HCT116 (cell line): Measurements from ENCODE around the gene PPIL6. TPM values are rescaled to one million over a fixed set of nuclear protein-coding genes. Genes with fewer than 3 reads are reported as not detected.

Experiments used
- ATAC-seq: fragments of 200-7000 bp; cut with Tn5 transposase; 2 replicates; pipeline ENCODE4 v1.9.1; 2020; ENCODE audit warnings: mild to moderate bottlenecking, moderate library complexity
- BruUV-seq: library from RNA; stranded (reverse); fragments of 400-500 nt; replicated peaks from 2 replicates; lab custom pipeline; 2021; lab: Mats Ljungman, UMichigan
- CTCF ChIA-PET: fragments of 300-600 bp; sonication (Branson Sonifier 250); formaldehyde crosslinking; loops from one replicate; lab custom pipeline; 2021; ENCODE audit warnings: antibody characterized with exemption; lab: Charles Lee
- POLR2A ChIA-PET: fragments of 300-600, 350-600 bp; sonication (Branson Sonifier 250); formaldehyde crosslinking; loops from one replicate; lab custom pipeline; 2021; ENCODE audit warnings: antibody characterized with exemption; lab: Charles Lee
- RAD21 ChIA-PET, 2 experiments: fragments of 300-600 bp; sonication (Branson Sonifier 250); formaldehyde crosslinking; loops; one replicate each; lab custom pipeline; 2023; ENCODE audit warnings: low total read pairs in 2 of 2; ENCODE audit not compliant: uncharacterized antibody in 2 of 2, unreplicated experiment in 2 of 2, low non-redundant PET in 1 of 2; lab: Charles Lee
- DNase-seq: peaks from one replicate; pipeline ENCODE4 v3.0.0-alpha.2; 2010; ENCODE audit warnings: low read depth, low spot score
- H2AFZ ChIP-seq: fragments of 200-600 bp; shearing (Covaris generic), sonication (generic); 2 replicates; pipeline ENCODE4 v1.6.1; 2017; ENCODE audit warnings: low read depth, mixed run types, mixed read lengths, antibody characterized with exemption, low read length; ENCODE audit not compliant: poor library complexity, severe bottlenecking
- H3K27ac ChIP-seq: 2 replicates; pipeline ENCODE4 v1.5.1; 2012; ENCODE audit warnings: low read depth, low read length
- H3K27me3 ChIP-seq: fragments of 200-600 bp; sonication (generic); 2 replicates; pipeline ENCODE4 v1.6.1; 2016; ENCODE audit warnings: mixed run types, low read length, mixed read lengths; ENCODE audit not compliant: insufficient read depth
- H3K36me3 ChIP-seq, 2 experiments: fragments of 200-500 bp in 1 of 2; fragments of 200-600 bp in 1 of 2; sonication (Bioruptor generic) in 1 of 2; sonication (generic) in 1 of 2; 2 replicates each; pipeline versions ENCODE4 v1.5.1 to v1.6.1; 2014 to 2016; ENCODE audit warnings: low read length in 2 of 2, inconsistent platforms in 1 of 2, mixed read lengths in 1 of 2, mixed run types in 1 of 2; ENCODE audit not compliant: insufficient read depth in 2 of 2, control insufficient read depth in 1 of 2
- H3K4me1 ChIP-seq, 2 experiments: fragments of 200-600 bp in 1 of 2; sonication (generic) in 1 of 2; 2 replicates each; pipeline versions ENCODE4 v1.5.1 to v1.6.1; 2012 to 2017; ENCODE audit warnings: low read length in 2 of 2, inconsistent platforms in 1 of 2, mild to moderate bottlenecking in 1 of 2, mixed read lengths in 1 of 2, mixed run types in 1 of 2, moderate library complexity in 1 of 2; ENCODE audit not compliant: insufficient read depth in 2 of 2, control insufficient read depth in 1 of 2
- H3K4me2 ChIP-seq: fragments of 200-600 bp; sonication (generic); 2 replicates; pipeline ENCODE4 v1.6.1; 2017; ENCODE audit warnings: mixed run types, low read length, mixed read lengths
- H3K4me3 ChIP-seq, 2 experiments: fragments of 200-600 bp in 1 of 2; sonication (generic) in 1 of 2; replicated peaks in 1 of 2; 2 replicates each; pipeline ENCODE4 v1.5.1; 2011 to 2016; ENCODE audit warnings: low read length in 2 of 2, control low read depth in 1 of 2, low read depth in 1 of 2, mild to moderate bottlenecking in 1 of 2, mixed read lengths in 1 of 2, mixed run types in 1 of 2
- H3K79me2 ChIP-seq: fragments of 200-600 bp; sonication (generic); 2 replicates; pipeline ENCODE4 v1.6.1; 2017; ENCODE audit warnings: mild to moderate bottlenecking, mixed run types, low read length, moderate library complexity, mixed read lengths; ENCODE audit not compliant: insufficient read depth
- H3K9ac ChIP-seq: fragments of 200-600 bp; sonication (generic); 2 replicates; pipeline ENCODE4 v1.6.1; 2016; ENCODE audit warnings: low read length, mixed read lengths
- H3K9me2 ChIP-seq: fragments of 200-600 bp; sonication (generic), shearing (Covaris generic); 2 replicates; pipeline ENCODE4 v1.6.1; 2017; ENCODE audit warnings: mixed run types, mild to moderate bottlenecking, moderate library complexity; ENCODE audit not compliant: insufficient read depth
- H3K9me3 ChIP-seq, 2 experiments: fragments of 200-500 bp in 1 of 2; fragments of 200-600 bp in 1 of 2; sonication (Bioruptor generic) in 1 of 2; sonication (generic) in 1 of 2; 2 replicates each; pipeline ENCODE4 v1.6.1; 2014 to 2017; ENCODE audit warnings: low read length in 2 of 2, mixed read lengths in 2 of 2, inconsistent platforms in 1 of 2, low read depth in 1 of 2, mild to moderate bottlenecking in 1 of 2, mixed run types in 1 of 2, moderate library complexity in 1 of 2; ENCODE audit not compliant: control insufficient read depth in 1 of 2, insufficient read depth in 1 of 2
- H4K20me1 ChIP-seq: fragments of 200-600 bp; sonication (generic), shearing (Covaris generic); 2 replicates; pipeline ENCODE4 v1.6.1; 2017; ENCODE audit warnings: mixed run types, mild to moderate bottlenecking, moderate library complexity; ENCODE audit not compliant: insufficient read depth
- CBX3 ChIP-seq: IDR thresholded peaks from 2 replicates; pipeline ENCODE4 v1.6.1; 2012; ENCODE audit warnings: low read depth
- CTCF ChIP-seq, 3 experiments: fragments of 200-600 bp in 1 of 3; sonication (generic) in 1 of 3; IDR thresholded peaks in 2 of 3; conservative IDR thresholded peaks in 1 of 3; 2 replicates each; pipeline ENCODE4 v1.5.1; 2012 to 2017; ENCODE audit warnings: low read depth in 2 of 3, low read length in 2 of 3, antibody characterized with exemption in 1 of 3, borderline replicate concordance in 1 of 3, control low read depth in 1 of 3, mild to moderate bottlenecking in 1 of 3, mixed read lengths in 1 of 3, mixed run types in 1 of 3, moderate library complexity in 1 of 3; ENCODE audit not compliant: insufficient read depth in 1 of 3
- EGR1 ChIP-seq: IDR thresholded peaks from 2 replicates; pipeline ENCODE4 v1.6.1; 2012; ENCODE audit warnings: low read depth
- EZH2phosphoT487 ChIP-seq: fragments of 200-600 bp; IDR thresholded peaks from 2 replicates; pipeline ENCODE4 v1.6.1; 2018; ENCODE audit warnings: antibody characterized with exemption, borderline replicate concordance
- FOSL1 ChIP-seq: IDR thresholded peaks from 2 replicates; pipeline ENCODE4 v1.6.1; 2012; ENCODE audit warnings: low read depth
- JUND ChIP-seq: IDR thresholded peaks from 2 replicates; pipeline ENCODE4 v1.6.1; 2012
- MAX ChIP-seq: IDR thresholded peaks from 2 replicates; pipeline ENCODE4 v1.6.1; 2012
- POLR2A ChIP-seq: IDR thresholded peaks from 2 replicates; pipeline ENCODE4 v1.7.0; 2011; ENCODE audit warnings: borderline replicate concordance; ENCODE audit not compliant: insufficient read depth, insufficient read length; ENCODE audit errors: extremely low read depth
- REST ChIP-seq: IDR thresholded peaks from 2 replicates; pipeline ENCODE4 v1.6.1; 2012; ENCODE audit warnings: low read depth
- SRF ChIP-seq: IDR thresholded peaks from 2 replicates; pipeline ENCODE4 v1.6.1; 2012; ENCODE audit warnings: low read depth
- TCF7L2 ChIP-seq: IDR thresholded peaks from 2 replicates; pipeline ENCODE4 v1.7.0; 2011; ENCODE audit warnings: borderline replicate concordance, inconsistent platforms; ENCODE audit not compliant: insufficient read depth, insufficient read length; ENCODE audit errors: extremely low read depth
- YY1 ChIP-seq: IDR thresholded peaks from 2 replicates; pipeline ENCODE4 v1.6.1; 2011; ENCODE audit warnings: low read length, low read depth, moderate library complexity, mild to moderate bottlenecking; ENCODE audit not compliant: insufficient replicate concordance; ENCODE audit errors: extremely low read depth
- ZNF274 ChIP-seq: fragments of 200-500 bp; sonication (Bioruptor generic); IDR thresholded peaks from 2 replicates; pipeline ENCODE4 v1.6.1; 2014; ENCODE audit warnings: mild to moderate bottlenecking, low read depth, low read length, inconsistent platforms
- intact Hi-C: fragments of 100-400 bp; cut with micrococcal nuclease; formaldehyde crosslinking; loops from 2 replicates; pipeline ENCODE4 v1.10.0; 2022
- total RNA-seq: library from RNA; stranded (reverse); gene quantifications from one replicate; pipeline ENCODE4 v1.2.1, GENCODE V29; 2021; ENCODE audit not compliant: unreplicated experiment
- TF ChIP-seq, protein P1 (sequence below): IDR thresholded peaks from 2 replicates; pipeline ENCODE4 v1.6.1; 2011; ENCODE audit warnings: mild to moderate bottlenecking, low read length, moderate library complexity; ENCODE audit not compliant: insufficient replicate concordance; ENCODE audit errors: extremely low read depth

Gene PPIL6
- total RNA-seq, 1 experiment from 2014 or later: 3.3 TPM

DNA sequence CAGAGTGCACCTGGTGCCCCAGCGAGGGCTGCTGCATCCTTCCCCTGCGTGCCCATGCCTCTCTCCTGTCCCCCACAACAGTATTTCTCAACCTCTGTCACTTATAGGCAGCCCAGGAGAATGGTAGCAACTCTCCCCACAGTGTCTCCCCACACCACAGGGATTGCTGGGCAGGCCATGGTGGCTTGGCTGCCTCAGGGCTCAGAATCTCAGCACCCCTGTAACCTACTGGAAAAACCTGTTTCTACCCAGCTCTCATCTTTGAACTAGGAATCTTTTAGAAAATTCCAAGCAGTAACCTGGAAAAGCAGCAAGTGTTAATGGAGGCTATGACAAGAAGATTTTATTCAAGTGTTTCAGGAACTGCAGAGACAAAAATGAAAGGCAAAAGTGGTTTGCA, 96.2 kb downstream of the PPIL6 start:
- CTCF ChIA-PET: no interaction called here
- Histone ChIP-seq H3K4me2 (no peak overlapping the region), H3K27ac (no peak overlapping the region)

DNA sequence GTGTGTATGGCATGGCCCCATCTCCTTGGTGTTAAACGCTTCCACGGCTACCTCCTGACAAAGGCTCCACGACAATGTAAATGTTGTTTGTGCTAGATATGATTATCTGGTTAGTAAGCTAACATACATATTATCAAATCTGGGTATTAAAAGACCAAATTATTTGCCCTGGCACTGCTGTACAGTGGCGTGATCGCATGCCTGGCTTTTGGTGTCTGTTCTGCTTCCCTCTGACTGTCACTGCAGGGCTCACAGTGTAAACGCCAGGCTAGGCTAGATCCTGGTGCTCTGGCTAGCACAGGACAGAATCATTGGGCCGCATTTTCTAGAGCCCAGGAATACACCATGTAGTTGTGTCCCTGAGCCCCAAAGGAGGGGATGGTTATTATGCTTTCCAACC, 96.9 kb downstream of the PPIL6 start:
- Histone ChIP-seq H3K27me3 (no peaks in the 10 kb centered on the region), H3K36me3 (no peaks in the 10 kb centered on the region), H4K20me1 (no peaks in the 10 kb centered on the region), H3K4me3 (no peak overlapping the region), H3K4me2 (no peak overlapping the region), H2AFZ (no peak overlapping the region), H3K9me2 (no peaks in the 10 kb centered on the region), H3K9ac (no peak overlapping the region), H3K9me3 (no peaks in the 10 kb centered on the region), H3K79me2 (no peaks in the 10 kb centered on the region), H3K27ac (no peak overlapping the region), H3K4me1 (peaks cover 5 to 6% of the 10 kb centered on the region in 2 experiments; a peak in 2 of 4 replicates)
- BruUV-seq: no TSS peak
- DNase-seq: no peak
- ChIA-PET CTCF (no interaction called here), POLR2A (no interaction called here), RAD21 (no interaction called here)
- no peak for ATAC-seq
- intact Hi-C loops: no loop called here
- TF ChIP-seq CBX3: no peak
- TF ChIP-seq ZNF274: no peak
- no peak for TF ChIP-seq YY1
- no peak for TF ChIP-seq EGR1
- TF ChIP-seq JUND: no peak
- no peak for TF ChIP-seq REST
- no peak for TF ChIP-seq FOSL1
- TF ChIP-seq, protein P1, sequence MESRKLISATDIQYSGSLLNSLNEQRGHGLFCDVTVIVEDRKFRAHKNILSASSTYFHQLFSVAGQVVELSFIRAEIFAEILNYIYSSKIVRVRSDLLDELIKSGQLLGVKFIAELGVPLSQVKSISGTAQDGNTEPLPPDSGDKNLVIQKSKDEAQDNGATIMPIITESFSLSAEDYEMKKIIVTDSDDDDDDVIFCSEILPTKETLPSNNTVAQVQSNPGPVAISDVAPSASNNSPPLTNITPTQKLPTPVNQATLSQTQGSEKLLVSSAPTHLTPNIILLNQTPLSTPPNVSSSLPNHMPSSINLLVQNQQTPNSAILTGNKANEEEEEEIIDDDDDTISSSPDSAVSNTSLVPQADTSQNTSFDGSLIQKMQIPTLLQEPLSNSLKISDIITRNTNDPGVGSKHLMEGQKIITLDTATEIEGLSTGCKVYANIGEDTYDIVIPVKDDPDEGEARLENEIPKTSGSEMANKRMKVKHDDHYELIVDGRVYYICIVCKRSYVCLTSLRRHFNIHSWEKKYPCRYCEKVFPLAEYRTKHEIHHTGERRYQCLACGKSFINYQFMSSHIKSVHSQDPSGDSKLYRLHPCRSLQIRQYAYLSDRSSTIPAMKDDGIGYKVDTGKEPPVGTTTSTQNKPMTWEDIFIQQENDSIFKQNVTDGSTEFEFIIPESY: no peak
- TF ChIP-seq CTCF (IDR thresholded peaks at IDR 0.05 in 2 of 3, conservative IDR thresholded peaks at IDR 0.05 in 1 of 3; ENCODE audit: borderline replicate concordance in 1 of 3, insufficient read depth in 1 of 3, low read depth in 2 of 3, low read length in 2 of 3): no peak

More for the DNA sequence above, 96.2 kb downstream of the PPIL6 start:
- RAD21 ChIA-PET: no interaction called here
- Histone ChIP-seq H3K9me2 (no peaks in the 10 kb centered on the region), H4K20me1 (no peaks in the 10 kb centered on the region), H3K36me3 (no peaks in the 10 kb centered on the region), H2AFZ (no peak overlapping the region), H3K9me3 (no peaks in the 10 kb centered on the region), H3K9ac (no peak overlapping the region), H3K4me1 (peaks cover 5 to 6% of the 10 kb centered on the region in 2 experiments; a peak in 2 of 4 replicates), H3K79me2 (no peaks in the 10 kb centered on the region), H3K27me3 (no peaks in the 10 kb centered on the region), H3K4me3 (no peak overlapping the region)
- ATAC-seq: no peak
- POLR2A ChIA-PET: no interaction called here
- intact Hi-C loops: no loop called here
- TF ChIP-seq EZH2phosphoT487 (no peak), SRF (no peak), POLR2A (no peak), JUND (no peak), TCF7L2 (no peak), MAX (no peak)
- no TSS peak for BruUV-seq
- no peak for DNase-seq
